ENCODE measurements around the gene AUTS2. TPM values are rescaled to one million over a fixed set of nuclear protein-coding genes. Genes with fewer than 3 reads are reported as not detected.

The AUTS2 gene
- total and polyA plus RNA-seq, 2 experiments from 2014 or later: 32.0 to 91.0 TPM

DNA sequence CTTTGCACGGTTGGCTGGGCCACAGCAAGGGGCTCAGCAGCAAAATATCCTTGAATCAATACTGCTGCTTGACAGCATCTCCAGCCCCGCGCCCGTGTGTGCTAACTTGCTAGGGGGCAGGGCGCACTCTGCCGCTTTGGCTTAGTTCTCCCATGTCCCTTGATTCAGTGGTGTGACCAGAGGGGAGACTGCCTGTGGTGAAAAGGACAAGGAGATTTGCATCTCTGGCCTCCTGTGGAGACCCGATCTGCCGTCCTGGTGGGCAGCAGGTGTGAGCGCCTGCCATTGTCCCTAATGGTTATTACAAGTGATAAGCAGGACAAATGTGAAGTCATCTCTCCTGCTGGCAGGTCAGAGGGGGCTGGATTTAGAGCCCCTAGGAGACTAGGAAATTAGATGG, 1033.4 kb downstream of the AUTS2 start:
- Histone ChIP-seq H3K36me3 (ENCODE audit: insufficient read depth) (no peaks in the 10 kb centered on the region), H3K79me2 (replicated peaks; ENCODE audit: insufficient read depth) (no peaks in the 10 kb centered on the region), H3K4me1 (ENCODE audit: insufficient read depth) (peaks cover 20% of the 10 kb centered on the region), H3K27me3 (ENCODE audit: insufficient read depth) (no peaks in the 10 kb centered on the region), H3F3A (replicated peaks; ENCODE audit: low read depth) (0 out of 2 replicates have a peak, but pooled peaks cover 2% of the 10 kb centered on the region), H4K20me1 (replicated peaks; ENCODE audit: insufficient read depth) (no peaks in the 10 kb centered on the region), H3K27ac (ENCODE audit: low read depth) (no peak overlapping the region), H3K4me3 (no peak overlapping the region), H2AFZ (0 out of 2 replicates have a peak overlapping the region, but pooled peaks have one; percentile 69), H3K9me2 (ENCODE audit: insufficient read depth) (0 out of 2 replicates have a peak, but pooled peaks cover 5% of the 10 kb centered on the region), H3K4me2 (peak overlapping the region; percentile 32; the same call in 1 of the 2 replicates)
- DNase-seq (ENCODE audit: low spot score): no peak
- Mint-ChIP-seq H3K9me3 (no peaks in the 10 kb centered on the region; the same call in 2 of the 3 replicates), H3K4me1 (peaks cover 41% of the 10 kb centered on the region), H3K27ac (no peak overlapping the region), H3K36me3 (ENCODE audit: low read depth) (0 out of 3 replicates have a peak, but pooled peaks cover 2% of the 10 kb centered on the region), H3K27me3 (ENCODE audit: insufficient read depth, low read depth, poor library complexity) (peaks cover 13% of the 10 kb centered on the region), H3K4me3 (no peak overlapping the region)
- TF ChIP-seq EZH2 (IDR thresholded peaks at IDR 0.05; ENCODE audit: low read depth, unreplicated experiment) (no peak), JUNB (IDR thresholded peaks at IDR 0.05; ENCODE audit: unreplicated experiment) (no peak), ZNF114 (CRISPR knock-in tag; IDR thresholded peaks at IDR 0.05) (no peak), ZNF331 (CRISPR knock-in tag; IDR thresholded peaks at IDR 0.05; ENCODE audit: low read depth) (no peak), EZH2phosphoT487 (IDR thresholded peaks at IDR 0.05; ENCODE audit: unreplicated experiment) (no peak), NANOG (IDR thresholded peaks at IDR 0.05; ENCODE audit: borderline replicate concordance) (no peak), STAT1 (IDR thresholded peaks at IDR 0.05; ENCODE audit: unreplicated experiment) (no peak), POLR2AphosphoS5 (IDR thresholded peaks at IDR 0.05; ENCODE audit: low read depth) (no peak)
- TF ChIP-seq, protein P1, sequence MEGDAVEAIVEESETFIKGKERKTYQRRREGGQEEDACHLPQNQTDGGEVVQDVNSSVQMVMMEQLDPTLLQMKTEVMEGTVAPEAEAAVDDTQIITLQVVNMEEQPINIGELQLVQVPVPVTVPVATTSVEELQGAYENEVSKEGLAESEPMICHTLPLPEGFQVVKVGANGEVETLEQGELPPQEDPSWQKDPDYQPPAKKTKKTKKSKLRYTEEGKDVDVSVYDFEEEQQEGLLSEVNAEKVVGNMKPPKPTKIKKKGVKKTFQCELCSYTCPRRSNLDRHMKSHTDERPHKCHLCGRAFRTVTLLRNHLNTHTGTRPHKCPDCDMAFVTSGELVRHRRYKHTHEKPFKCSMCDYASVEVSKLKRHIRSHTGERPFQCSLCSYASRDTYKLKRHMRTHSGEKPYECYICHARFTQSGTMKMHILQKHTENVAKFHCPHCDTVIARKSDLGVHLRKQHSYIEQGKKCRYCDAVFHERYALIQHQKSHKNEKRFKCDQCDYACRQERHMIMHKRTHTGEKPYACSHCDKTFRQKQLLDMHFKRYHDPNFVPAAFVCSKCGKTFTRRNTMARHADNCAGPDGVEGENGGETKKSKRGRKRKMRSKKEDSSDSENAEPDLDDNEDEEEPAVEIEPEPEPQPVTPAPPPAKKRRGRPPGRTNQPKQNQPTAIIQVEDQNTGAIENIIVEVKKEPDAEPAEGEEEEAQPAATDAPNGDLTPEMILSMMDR (conservative IDR thresholded peaks at IDR 0.05; ENCODE audit: low read depth in 2 of 2): no peak
- TF ChIP-seq, protein P2, sequence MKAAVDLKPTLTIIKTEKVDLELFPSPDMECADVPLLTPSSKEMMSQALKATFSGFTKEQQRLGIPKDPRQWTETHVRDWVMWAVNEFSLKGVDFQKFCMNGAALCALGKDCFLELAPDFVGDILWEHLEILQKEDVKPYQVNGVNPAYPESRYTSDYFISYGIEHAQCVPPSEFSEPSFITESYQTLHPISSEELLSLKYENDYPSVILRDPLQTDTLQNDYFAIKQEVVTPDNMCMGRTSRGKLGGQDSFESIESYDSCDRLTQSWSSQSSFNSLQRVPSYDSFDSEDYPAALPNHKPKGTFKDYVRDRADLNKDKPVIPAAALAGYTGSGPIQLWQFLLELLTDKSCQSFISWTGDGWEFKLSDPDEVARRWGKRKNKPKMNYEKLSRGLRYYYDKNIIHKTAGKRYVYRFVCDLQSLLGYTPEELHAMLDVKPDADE (IDR thresholded peaks at IDR 0.05): no peak
- peak; percentile 80 for ATAC-seq

DNA sequence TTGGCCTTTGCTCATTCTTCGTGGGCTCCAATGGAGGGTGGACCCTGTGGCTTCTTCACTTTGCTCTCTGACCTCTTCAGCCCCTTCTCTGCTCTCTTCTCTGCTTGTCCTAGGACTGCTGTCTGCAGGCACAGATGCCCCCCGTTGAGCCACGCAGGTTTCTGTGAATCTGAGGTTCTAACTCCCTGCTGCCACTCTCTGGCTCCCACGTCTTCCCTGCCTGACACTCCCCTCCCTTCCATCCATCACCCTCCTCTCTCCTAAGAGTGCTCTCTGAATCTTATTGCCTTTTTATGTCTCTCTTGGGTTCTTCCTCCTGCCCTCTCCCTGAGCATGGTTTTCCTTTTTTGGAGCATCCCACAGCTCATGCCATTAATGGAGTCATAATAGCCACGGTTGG, 1034.1 kb downstream of the AUTS2 start:
- H3K4me3 ChIP-seq: no peak overlapping the region
- no peak overlapping the region for H2AFZ ChIP-seq
- no peak overlapping the region for H3K27ac ChIP-seq (ENCODE audit: low read depth)
- Mint-ChIP-seq H3K4me1 (peaks cover 46% of the 10 kb centered on the region), H3K36me3 (ENCODE audit: low read depth) (0 out of 3 replicates have a peak, but pooled peaks cover 2% of the 10 kb centered on the region), H3K9me3 (no peaks in the 10 kb centered on the region; the same call in 2 of the 3 replicates), H3K27ac (no peak overlapping the region), H3K4me3 (no peak overlapping the region; the same call in 2 of the 3 replicates), H3K27me3 (ENCODE audit: insufficient read depth, low read depth, poor library complexity) (peaks cover 12% of the 10 kb centered on the region)
- H3K4me2 ChIP-seq: no peak overlapping the region
- no peaks in the 10 kb centered on the region for H3K27me3 ChIP-seq (ENCODE audit: insufficient read depth)
- peaks cover 24% of the 10 kb centered on the region for H3K4me1 ChIP-seq (ENCODE audit: insufficient read depth)
- no peaks in the 10 kb centered on the region for H3K36me3 ChIP-seq (ENCODE audit: insufficient read depth)
- 0 out of 2 replicates have a peak, but pooled peaks cover 5% of the 10 kb centered on the region for H3K9me2 ChIP-seq (ENCODE audit: insufficient read depth)
- H3K79me2 ChIP-seq (replicated peaks; ENCODE audit: insufficient read depth): no peaks in the 10 kb centered on the region
- 0 out of 2 replicates have a peak, but pooled peaks cover 3% of the 10 kb centered on the region for H3F3A ChIP-seq (replicated peaks; ENCODE audit: low read depth)
- H4K20me1 ChIP-seq (replicated peaks; ENCODE audit: insufficient read depth): no peaks in the 10 kb centered on the region
- ATAC-seq (no peak; the same call in 2 of the 3 replicates), DNase-seq (ENCODE audit: low spot score) (no peak)
- TF ChIP-seq, protein P2 (IDR thresholded peaks at IDR 0.05): no peak
- TF ChIP-seq EZH2 (IDR thresholded peaks at IDR 0.05; ENCODE audit: low read depth, unreplicated experiment): no peak
- TF ChIP-seq ZNF114 (CRISPR knock-in tag; IDR thresholded peaks at IDR 0.05): no peak
- TF ChIP-seq, protein P3, sequence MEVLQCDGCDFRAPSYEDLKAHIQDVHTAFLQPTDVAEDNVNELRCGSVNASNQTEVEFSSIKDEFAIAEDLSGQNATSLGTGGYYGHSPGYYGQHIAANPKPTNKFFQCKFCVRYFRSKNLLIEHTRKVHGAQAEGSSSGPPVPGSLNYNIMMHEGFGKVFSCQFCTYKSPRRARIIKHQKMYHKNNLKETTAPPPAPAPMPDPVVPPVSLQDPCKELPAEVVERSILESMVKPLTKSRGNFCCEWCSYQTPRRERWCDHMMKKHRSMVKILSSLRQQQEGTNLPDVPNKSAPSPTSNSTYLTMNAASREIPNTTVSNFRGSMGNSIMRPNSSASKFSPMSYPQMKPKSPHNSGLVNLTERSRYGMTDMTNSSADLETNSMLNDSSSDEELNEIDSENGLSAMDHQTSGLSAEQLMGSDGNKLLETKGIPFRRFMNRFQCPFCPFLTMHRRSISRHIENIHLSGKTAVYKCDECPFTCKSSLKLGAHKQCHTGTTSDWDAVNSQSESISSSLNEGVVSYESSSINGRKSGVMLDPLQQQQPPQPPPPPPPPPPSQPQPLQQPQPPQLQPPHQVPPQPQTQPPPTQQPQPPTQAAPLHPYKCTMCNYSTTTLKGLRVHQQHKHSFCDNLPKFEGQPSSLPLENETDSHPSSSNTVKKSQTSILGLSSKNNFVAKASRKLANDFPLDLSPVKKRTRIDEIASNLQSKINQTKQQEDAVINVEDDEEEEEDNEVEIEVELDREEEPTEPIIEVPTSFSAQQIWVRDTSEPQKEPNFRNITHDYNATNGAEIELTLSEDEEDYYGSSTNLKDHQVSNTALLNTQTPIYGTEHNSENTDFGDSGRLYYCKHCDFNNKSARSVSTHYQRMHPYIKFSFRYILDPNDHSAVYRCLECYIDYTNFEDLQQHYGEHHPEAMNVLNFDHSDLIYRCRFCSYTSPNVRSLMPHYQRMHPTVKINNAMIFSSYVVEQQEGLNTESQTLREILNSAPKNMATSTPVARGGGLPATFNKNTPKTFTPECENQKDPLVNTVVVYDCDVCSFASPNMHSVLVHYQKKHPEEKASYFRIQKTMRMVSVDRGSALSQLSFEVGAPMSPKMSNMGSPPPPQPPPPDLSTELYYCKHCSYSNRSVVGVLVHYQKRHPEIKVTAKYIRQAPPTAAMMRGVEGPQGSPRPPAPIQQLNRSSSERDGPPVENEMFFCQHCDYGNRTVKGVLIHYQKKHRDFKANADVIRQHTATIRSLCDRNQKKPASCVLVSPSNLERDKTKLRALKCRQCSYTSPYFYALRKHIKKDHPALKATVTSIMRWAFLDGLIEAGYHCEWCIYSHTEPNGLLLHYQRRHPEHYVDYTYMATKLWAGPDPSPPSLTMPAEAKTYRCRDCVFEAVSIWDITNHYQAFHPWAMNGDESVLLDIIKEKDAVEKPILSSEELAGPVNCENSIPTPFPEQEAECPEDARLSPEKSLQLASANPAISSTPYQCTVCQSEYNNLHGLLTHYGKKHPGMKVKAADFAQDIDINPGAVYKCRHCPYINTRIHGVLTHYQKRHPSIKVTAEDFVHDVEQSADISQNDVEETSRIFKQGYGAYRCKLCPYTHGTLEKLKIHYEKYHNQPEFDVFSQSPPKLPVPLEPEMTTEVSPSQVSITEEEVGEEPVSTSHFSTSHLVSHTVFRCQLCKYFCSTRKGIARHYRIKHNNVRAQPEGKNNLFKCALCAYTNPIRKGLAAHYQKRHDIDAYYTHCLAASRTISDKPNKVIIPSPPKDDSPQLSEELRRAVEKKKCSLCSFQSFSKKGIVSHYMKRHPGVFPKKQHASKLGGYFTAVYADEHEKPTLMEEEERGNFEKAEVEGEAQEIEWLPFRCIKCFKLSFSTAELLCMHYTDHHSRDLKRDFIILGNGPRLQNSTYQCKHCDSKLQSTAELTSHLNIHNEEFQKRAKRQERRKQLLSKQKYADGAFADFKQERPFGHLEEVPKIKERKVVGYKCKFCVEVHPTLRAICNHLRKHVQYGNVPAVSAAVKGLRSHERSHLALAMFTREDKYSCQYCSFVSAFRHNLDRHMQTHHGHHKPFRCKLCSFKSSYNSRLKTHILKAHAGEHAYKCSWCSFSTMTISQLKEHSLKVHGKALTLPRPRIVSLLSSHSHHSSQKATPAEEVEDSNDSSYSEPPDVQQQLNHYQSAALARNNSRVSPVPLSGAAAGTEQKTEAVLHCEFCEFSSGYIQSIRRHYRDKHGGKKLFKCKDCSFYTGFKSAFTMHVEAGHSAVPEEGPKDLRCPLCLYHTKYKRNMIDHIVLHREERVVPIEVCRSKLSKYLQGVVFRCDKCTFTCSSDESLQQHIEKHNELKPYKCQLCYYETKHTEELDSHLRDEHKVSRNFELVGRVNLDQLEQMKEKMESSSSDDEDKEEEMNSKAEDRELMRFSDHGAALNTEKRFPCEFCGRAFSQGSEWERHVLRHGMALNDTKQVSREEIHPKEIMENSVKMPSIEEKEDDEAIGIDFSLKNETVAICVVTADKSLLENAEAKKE (CRISPR knock-in tag; IDR thresholded peaks at IDR 0.05): no peak
- no peak for TF ChIP-seq STAT1 (IDR thresholded peaks at IDR 0.05; ENCODE audit: unreplicated experiment)
- no peak for TF ChIP-seq JUNB (IDR thresholded peaks at IDR 0.05; ENCODE audit: unreplicated experiment)
- TF ChIP-seq POLR2AphosphoS5 (IDR thresholded peaks at IDR 0.05; ENCODE audit: low read depth): no peak

All from GM23338 (cell line).